HG03575 (cell line): ENCODE measurements around the gene KEAP1.
"Not testable (repeated sequence)": the region's sequence is repeated elsewhere in the genome, so short reads cannot be mapped to it uniquely, and the experiment has no call there.

Source experiments
- ATAC-seq: cut with Tn5 transposase; IDR thresholded peaks from one replicate; pipeline ENCODE4 v1.9.1; 2021; ENCODE audit not compliant: unreplicated experiment, insufficient number of reproducible peaks, low FRiP score; ENCODE audit errors: extremely low read depth

Gene KEAP1

GRCh38 chr19:10458733-10459132, 44.4 kb downstream of the KEAP1 start:
- not testable (repeated sequence) for ATAC-seq

- ATAC-seq, result no peak
Observed at GRCh38 chr19:10454267-10454666, 48.9 kb downstream of the KEAP1 start.

GRCh38 chr19:10453852-10454251, 49.3 kb downstream of the KEAP1 start:
- no peak for ATAC-seq

GRCh38 chr19:10452726-10453618, 50.2 kb downstream of the KEAP1 start:
- no peak for ATAC-seq

- ATAC-seq, result no peak
Observed at GRCh38 chr19:10450853-10451609, 52.1 kb downstream of the KEAP1 start.

- ATAC-seq, result no peak
Observed at GRCh38 chr19:10450191-10450852, 52.8 kb downstream of the KEAP1 start.

- no peak for ATAC-seq
Observed at GRCh38 chr19:10449037-10449436, 54.1 kb downstream of the KEAP1 start.

- ATAC-seq, result no peak
Observed at GRCh38 chr19:10442698-10443097, 60.5 kb downstream of the KEAP1 start.

GRCh38 chr19:10439588-10439987, 63.6 kb downstream of the KEAP1 start:
- ATAC-seq, result no peak
